HG03342 (cell line): ENCODE measurements around the gene ZBTB43.
"Not testable (repeated sequence)": the region's sequence is repeated elsewhere in the genome, so short reads cannot be mapped to it uniquely, and the experiment has no call there.

Experiments used
- ATAC-seq: cut with Tn5 transposase; IDR thresholded peaks from one replicate; pipeline ENCODE4 v1.9.1; 2021; ENCODE audit warnings: mild to moderate bottlenecking, moderate library complexity; ENCODE audit not compliant: unreplicated experiment

ZBTB43 gene, protein sequence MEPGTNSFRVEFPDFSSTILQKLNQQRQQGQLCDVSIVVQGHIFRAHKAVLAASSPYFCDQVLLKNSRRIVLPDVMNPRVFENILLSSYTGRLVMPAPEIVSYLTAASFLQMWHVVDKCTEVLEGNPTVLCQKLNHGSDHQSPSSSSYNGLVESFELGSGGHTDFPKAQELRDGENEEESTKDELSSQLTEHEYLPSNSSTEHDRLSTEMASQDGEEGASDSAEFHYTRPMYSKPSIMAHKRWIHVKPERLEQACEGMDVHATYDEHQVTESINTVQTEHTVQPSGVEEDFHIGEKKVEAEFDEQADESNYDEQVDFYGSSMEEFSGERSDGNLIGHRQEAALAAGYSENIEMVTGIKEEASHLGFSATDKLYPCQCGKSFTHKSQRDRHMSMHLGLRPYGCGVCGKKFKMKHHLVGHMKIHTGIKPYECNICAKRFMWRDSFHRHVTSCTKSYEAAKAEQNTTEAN

GRCh38 chr9:126804696-126805553 lies at the start of gene ZBTB43:
Gene ZBTB43 (plus strand): TSS chr9:126805040. CDS start chr9:126832510, 27,470 bp downstream.
- ATAC-seq, result peak; percentile 60

DNA sequence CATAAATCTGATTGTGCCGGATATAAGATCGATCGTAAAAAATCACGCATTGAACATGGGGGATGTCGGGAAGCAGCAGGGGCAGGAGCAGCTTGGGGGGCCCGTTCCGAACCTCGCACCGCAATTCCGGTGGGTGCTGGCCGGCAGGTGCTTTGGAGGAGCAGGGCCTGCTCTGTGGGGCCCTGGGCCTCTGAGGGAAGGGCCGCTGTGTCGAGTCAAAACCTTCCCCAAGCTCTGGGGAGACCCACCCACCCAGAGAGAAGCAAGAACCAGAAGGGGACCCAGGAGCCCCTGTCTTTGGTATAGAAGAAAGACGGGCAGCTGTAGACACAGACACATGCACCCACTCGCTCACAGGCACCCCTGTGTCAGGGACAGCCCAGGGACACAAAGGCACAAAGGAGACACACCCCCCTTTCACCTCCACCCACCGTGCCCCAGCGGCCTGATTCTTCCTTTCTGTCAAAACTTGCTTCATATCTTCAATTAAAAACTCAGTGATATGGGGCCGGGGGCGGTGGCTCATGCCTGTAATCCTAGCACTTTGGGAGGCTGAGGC lies 49.4 kb upstream of the ZBTB43 start:
- no peak for ATAC-seq

GRCh38 chr9:126756238-126756637 lies 48.6 kb upstream of the ZBTB43 start:
- no peak for ATAC-seq

GRCh38 chr9:126756876-126757415 lies 47.9 kb upstream of the ZBTB43 start:
- ATAC-seq, result no peak

DNA sequence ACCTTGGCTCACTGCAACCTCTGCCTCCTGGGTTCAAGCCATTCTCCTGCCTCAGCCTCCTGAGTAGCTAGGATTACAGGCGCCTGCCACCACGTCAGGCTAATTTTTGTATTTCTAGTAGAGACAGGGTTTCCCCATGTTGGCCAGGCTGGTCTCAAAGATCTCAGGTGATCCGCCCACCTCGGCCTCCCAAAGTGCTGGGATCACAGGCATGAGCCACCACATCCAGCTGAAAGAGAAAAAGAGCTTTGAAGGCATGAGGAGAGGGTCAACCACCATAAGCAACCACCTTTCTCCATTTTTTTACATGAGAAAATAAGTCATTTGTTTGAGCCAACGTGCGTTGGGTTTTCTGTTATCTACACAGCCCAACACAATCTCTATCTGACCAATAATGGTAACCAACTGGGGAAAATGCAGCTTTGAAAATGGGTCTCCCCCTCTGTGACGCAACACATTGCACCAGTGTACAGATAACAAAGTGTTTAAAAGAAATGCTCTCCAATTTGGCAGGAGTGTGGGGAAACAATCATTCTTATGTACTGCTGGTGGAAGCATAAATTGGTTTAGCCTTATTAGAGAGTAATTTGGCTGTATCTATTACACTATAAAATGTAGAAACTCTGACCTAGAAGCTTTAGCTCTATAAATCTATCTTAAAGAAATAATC lies 45.8 kb upstream of the ZBTB43 start:
- ATAC-seq, result no peak

DNA sequence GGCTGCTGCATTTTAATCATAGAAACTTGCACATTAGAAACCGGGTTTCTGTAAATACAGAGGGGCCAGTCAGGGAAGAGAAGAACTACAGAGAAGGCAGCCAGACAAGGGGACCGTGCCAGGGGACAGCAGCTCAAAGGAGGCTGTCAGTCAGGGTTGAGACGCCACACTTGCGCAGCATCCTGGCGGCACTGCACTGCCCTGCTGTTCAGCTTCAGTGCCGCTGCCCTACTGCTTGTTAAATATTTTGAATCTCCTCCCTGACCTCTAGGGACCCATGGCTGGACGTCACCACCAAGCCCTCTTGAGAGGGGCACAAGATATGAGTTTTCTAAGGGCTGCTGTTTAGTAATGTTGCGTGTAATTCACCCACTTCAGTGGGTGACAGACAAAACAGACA lies 43.6 kb upstream of the ZBTB43 start:
- no peak for ATAC-seq

DNA sequence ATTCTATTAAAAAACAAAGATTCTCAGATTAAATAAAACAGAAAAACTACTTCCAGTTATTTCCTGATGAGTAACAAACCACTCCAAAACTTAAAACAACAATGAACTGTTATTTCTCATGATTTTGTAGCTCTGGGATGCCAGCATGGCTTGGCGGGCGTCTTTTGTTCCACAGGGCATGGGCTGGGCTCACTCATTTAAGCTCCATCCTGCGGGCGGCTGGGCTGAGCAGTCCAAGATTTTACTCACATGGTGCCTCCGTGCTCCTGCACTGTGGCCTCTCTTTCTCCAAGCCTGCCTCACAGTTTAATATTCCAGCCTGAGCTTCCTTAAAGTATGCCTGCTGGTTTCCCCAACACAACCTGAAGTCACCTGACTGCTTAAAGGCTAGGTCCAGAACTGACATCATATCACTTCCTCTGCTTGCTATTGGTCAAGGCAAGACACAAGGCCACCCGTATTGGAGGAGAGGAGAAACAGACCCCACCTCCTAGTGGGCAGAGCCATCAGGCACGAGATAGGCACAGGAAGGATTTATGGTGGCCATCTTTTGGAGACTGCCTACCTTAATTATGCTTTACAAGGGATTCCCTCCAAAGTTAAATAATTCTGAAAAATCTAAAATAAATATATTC lies 41.6 kb upstream of the ZBTB43 start:
- no peak for ATAC-seq

GRCh38 chr9:126773004-126773607 lies 31.7 kb upstream of the ZBTB43 start:
- no peak for ATAC-seq

GRCh38 chr9:126775926-126776325 lies 28.9 kb upstream of the ZBTB43 start:
- no peak for ATAC-seq

- ATAC-seq, result no peak
Measured at GRCh38 chr9:126777733-126778132, 27.1 kb upstream of the ZBTB43 start.

- ATAC-seq, result no peak
Measured at GRCh38 chr9:126778141-126778540, 26.7 kb upstream of the ZBTB43 start.

DNA sequence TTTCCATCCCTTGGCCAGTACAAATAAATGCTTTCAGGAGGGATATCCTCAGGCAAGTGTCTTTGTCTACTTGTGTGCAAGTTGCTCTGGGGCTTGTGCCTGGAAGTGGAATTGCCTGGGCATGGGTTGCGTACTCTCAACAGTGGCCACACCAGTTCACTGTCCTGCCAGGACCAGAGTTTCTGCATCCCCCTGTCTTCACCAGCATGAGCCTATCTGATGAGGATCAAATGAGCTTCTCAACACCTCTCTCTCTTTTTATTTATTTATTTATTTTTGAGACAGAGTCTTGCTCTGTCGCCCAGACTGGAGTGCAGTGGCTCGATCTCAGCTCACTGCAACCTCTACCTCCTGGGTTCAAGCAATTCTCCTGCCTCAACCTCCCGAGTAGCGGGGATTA lies 26.1 kb upstream of the ZBTB43 start:
- not testable (repeated sequence) for ATAC-seq

DNA sequence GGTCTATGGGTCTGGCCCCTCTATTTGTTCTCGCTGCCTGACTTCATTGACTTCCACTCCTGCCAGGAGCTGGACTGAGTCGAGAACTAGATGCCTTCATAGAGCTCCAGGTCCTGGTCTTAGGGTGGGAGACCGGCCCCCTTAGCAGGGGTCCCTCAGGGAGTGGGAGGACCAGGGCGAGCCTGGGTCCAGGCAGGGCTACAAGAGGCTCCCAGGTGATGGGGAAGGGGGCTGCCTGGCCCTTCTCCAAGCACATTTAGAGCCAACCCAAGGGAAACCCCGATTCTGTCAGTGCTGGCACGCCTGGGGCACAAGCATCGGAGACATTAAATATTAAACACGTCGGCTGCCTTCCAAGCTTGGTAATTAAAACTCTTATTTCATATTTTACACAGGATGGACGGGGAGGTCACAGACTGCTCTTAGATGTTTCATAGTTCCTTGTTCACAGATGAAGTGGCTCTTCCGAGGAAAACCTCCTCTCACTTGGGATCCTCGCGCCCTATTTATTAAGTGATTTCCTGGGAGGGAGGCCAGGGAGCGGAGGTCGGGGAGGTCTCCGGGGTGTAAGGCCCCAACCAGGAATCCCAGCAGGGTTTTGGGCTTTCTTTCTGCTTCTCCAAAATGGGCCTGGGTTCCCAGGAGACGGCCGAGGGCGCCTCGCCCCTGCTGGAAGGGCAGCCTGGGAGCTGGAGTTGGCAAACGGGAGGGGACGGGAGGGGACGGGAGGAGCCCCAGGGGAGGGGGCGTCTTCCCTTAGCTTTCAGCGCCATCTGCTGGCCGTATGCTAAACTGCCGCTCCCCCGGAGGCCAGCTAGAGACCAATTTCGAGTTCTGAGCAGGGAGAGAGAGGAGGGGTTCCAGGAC lies 23.4 kb upstream of the ZBTB43 start:
- ATAC-seq, result peak; percentile 56

DNA sequence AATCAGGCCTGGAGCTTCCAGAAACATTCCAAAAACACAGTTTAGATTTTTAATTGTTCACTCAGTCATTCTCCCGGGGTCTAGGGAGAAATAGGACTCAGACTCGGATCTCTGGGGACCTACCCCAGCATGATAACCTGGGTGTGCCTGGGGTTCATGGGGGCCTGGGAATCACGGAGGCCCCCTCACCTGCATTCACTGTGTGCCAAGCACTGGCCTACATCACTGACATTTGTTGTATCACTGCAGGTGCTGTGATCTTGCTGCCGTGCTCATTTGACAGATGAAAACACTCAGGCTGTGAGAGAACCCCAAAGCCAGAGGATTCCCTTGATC lies 22.8 kb upstream of the ZBTB43 start:
- ATAC-seq, result no peak

GRCh38 chr9:126783949-126784348 lies 20.9 kb upstream of the ZBTB43 start:
- no peak for ATAC-seq

GRCh38 chr9:126784401-126784800 lies 20.4 kb upstream of the ZBTB43 start:
- ATAC-seq, result no peak

DNA sequence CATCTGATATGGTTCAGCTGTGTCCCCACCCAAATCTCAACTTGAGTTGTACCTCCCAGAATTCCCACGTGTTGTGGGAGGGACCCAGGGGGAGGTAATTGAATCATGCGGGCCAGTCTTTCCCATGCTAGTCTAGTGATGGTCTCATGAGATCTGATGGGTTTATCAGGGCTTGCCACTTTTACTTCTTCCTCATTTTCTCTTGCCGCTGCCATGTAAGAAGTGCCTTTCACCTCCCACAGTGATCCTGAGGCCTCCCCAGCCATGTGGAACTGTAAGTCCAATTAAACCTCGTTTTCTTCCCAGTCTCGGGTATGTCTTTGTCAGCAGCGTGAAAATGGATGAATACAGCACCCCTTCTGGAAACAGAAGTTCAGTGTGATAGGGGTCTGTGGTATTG lies 20.0 kb upstream of the ZBTB43 start:
- not testable (repeated sequence) for ATAC-seq

DNA sequence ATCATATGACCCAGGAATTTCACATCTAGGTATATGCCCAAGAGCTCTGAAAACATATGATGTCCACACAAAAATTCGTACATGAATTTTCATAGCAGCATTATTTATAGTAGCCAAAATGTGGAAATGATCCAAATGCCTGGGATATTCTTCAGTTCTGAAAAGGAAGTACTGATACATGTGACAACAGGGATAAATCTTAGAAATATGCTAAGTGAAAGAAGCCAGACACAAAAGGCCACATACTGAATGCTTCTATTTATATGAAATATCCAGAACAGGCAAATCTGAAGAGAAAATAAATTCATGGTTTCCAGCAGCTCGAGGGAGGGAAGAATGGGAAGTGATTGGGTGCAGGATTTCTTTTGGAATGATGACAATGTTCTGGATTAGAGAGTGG lies 16.8 kb upstream of the ZBTB43 start:
- no peak for ATAC-seq
